Measurements from ENCODE around the gene TP53TG3E.
"Not testable (repeated sequence)": the region's sequence is repeated elsewhere in the genome, so short reads cannot be mapped to it uniquely, and the experiment has no call there.

The TP53TG3E gene

GRCh38 chr16:33304006-33304405 lies at the start of gene TP53TG3E:
TP53TG3E (plus strand) TSS chr16:33304306; CDS start chr16:33304374, 68 bp downstream.
- not testable (repeated sequence) for DNase-seq

- peak; percentile 44 for DNase-seq
Measured at GRCh38 chr16:33336226-33337012, 32.3 kb downstream of the TP53TG3E start.

DNA sequence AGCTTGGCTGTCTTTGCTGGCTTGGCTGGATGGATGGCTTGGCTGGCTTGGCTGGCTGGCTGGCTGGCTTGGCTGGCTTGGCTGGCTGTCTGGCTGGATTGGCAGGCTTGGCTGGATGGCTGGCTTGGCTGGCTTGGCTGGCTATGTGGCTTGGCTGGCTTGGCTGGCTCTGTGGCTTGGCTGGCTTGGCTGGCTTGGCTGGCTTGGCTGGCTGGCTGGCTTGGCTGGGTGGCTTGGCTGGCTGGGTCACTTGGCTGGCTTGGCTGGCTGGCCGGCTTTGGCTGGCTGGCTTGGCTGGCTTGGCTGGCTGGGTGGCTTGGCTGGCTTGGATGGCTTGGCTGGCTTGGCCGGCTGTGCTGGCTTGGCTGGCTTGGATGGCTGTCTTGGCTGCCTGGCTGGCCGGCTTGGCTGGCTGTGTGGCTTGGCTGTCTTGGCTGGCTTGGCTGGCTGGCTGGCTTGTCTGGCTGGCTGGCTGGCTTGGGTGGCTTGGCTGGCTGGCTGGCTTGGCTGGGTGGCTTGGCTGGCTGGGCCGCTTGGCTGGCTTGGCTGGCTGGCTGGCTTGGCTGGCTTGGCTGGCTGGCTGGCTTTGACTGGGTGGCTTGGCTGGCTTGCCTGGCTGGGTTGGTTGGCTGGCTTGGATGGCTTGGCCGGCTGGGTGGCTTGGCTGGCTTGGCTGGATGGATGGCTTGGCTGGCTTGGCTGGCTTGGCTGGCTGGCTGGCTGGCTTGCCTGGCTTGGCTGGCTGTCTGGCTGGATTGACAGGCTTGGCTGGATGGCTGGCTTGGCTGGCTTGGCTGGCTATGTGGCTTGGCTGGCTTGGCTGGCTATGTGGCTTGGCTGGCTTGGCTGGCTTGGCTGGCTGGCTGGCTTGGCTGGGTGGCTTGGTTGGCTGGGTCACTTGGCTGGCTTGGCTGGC lies 33.8 kb downstream of the TP53TG3E start:
- DNase-seq: peak; percentile 33

- peak; percentile 17 for DNase-seq
Measured at GRCh38 chr16:33338543-33338951, 34.4 kb downstream of the TP53TG3E start.

DNA sequence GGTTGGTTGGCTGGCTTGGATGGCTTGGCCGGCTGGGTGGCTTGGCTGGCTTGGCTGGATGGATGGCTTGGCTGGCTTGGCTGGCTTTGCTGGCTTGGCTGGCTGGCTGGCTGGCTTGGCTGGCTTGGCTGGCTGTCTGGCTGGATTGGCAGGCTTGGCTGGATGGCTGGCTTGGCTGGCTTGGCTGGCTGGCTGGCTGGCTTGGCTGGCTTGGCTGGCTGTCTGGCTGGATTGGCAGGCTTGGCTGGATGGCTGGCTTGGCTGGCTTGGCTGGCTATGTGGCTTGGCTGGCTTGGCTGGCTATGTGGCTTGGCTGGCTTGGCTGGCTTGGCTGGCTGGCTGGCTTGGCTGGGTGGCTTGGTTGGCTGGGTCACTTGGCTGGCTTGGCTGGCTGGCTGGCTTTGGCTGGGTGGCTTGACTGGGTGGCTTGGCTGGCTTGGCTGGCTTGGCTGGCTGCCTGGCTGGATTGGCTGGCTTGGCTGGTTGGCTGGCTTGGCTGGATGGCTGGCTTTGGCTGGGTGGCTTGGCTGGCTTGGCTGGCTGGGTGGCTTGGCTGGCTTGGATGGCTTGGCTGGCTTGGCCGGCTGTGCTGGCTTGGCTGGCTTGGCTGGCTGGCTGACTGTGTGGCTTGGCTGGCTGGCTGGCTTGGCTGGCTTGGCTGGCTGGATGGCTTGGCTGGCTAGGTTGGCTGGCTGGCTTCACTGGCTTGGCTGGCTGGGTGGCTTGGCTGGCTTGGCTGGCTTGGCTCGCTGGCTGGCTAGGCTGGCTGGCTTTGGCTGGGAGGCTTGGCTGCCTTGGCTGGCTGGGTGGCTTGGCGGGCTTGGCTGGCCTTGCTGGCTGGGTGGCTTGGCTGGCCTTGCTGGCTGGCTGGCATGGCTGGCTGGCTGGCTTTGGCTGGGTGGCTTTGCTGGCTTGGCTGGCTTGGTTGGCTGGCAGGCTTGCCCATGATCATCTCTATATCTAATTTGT lies 35.3 kb downstream of the TP53TG3E start:
- DNase-seq: peak; percentile 34
